VCaP (cell line): ENCODE measurements around the gene APBA1.

ENCODE experiments used
- H3K27ac ChIP-seq: fragments of 450-650 bp; 2 replicates; pipeline ENCODE4 v1.5.1; 2017
- TF ChIP-seq, protein P1 (sequence below): fragments of 450-650 bp; conservative IDR thresholded peaks from 2 replicates; pipeline ENCODE4 v1.5.1; 2017; ENCODE audit warnings: mild to moderate bottlenecking, moderate library complexity

Gene APBA1

DNA sequence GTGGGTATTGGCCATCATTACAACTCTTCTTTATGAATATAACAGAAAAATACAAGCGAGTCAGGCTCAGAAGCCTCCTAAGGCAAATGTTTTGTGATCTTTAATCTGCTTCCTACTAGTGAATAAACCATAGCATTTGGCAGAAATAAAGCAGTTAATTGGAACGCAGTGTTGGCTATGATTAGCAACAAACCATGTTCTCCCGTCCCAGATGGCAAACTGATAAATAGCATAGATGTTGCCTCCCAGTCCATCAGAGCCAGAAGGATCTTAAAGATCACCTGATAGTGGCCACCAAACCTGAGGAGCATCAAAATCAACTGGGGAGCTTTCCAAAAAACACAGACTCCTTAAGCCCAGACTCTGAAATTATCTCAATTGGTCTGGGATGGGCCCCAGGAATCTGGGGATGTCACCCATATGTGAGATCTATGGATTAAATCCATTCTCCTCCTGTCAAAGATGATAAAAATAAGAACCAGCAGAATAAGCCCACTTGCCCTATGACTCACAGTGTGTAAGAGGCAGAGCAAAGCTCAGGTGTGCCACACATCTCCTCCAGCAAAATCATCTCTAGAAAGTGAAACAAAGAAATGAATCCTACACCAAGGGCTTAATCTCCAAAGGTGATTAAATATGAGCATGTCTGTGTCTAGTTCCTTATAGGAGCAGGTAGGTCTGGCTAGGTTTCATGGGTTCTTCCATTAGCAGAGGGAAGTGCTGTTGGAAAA lies 50.3 kb downstream of the APBA1 start:
- TF ChIP-seq, protein P1, sequence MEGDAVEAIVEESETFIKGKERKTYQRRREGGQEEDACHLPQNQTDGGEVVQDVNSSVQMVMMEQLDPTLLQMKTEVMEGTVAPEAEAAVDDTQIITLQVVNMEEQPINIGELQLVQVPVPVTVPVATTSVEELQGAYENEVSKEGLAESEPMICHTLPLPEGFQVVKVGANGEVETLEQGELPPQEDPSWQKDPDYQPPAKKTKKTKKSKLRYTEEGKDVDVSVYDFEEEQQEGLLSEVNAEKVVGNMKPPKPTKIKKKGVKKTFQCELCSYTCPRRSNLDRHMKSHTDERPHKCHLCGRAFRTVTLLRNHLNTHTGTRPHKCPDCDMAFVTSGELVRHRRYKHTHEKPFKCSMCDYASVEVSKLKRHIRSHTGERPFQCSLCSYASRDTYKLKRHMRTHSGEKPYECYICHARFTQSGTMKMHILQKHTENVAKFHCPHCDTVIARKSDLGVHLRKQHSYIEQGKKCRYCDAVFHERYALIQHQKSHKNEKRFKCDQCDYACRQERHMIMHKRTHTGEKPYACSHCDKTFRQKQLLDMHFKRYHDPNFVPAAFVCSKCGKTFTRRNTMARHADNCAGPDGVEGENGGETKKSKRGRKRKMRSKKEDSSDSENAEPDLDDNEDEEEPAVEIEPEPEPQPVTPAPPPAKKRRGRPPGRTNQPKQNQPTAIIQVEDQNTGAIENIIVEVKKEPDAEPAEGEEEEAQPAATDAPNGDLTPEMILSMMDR: no peak
- peak overlapping the region; percentile 43 for H3K27ac ChIP-seq

GRCh38 chr9:69620731-69621130 lies 51.4 kb downstream of the APBA1 start:
- TF ChIP-seq, protein P1: no peak
- no peak overlapping the region for H3K27ac ChIP-seq

DNA sequence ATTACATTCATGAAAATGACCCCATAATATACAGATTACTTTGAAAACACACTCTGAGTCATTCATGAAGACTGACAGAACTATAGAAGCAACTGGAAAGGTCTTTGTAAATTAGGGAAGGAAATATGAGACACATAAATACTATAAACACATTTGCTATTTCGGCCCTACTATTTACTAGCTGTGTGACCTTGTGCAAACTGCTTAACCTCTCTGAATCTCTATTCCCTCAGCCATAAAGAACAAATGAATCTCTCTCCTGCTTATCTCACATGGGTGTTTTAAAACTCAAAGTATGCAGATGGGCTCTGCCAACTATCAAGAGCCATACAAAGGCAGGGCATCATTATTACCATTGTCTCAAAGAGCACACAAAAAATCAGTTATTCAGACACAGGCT lies 52.9 kb downstream of the APBA1 start:
- TF ChIP-seq, protein P1: no peak
- no peak overlapping the region for H3K27ac ChIP-seq

- TF ChIP-seq, protein P1: no peak
- no peak overlapping the region for H3K27ac ChIP-seq
These were observed 55.2 kb downstream of the APBA1 start for GRCh38 chr9:69617006-69617405.

DNA sequence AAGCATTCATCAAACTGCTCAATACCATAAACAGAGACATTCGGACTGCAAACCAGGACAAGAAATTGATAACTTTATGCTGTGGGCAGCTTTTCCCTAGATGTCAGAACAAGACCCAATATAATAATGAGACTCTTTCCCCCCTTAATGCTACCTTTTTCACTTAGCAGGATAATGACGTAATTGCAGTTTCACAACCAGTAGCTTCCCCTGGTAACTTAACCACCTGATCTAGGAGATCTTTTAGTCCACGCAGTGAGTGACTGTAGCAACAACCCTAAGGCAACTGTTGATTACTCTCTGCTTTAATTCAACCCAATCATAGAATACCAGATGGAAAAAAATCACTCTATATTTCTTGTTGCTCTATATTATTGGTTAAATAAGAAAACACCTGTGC lies 56.3 kb downstream of the APBA1 start:
- TF ChIP-seq, protein P1: no peak
- no peak overlapping the region for H3K27ac ChIP-seq

DNA sequence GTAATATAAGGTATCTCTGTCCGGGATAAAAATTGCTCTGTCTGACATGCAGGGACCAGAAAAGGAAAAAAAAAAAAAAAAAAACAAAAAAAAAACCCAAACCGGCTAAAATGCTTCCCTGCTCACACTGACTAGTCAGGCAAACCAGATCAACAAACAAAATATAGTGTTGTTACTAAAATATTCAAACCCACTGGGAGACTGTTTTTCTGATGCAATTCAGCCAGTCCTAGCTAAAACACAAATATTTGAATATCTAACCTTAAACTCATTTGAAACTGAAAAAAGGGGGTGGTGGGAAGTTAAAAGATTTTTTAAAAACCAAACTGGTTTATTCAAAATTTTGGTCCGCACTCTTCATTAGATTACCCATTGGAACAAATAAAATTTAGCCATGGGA lies 61.0 kb downstream of the APBA1 start:
- TF ChIP-seq, protein P1: no peak
- peak overlapping the region; percentile 71 for H3K27ac ChIP-seq

GRCh38 chr9:69609156-69609555 lies 63.0 kb downstream of the APBA1 start:
- TF ChIP-seq, protein P1: no peak
- H3K27ac ChIP-seq: peak overlapping the region; percentile 71
